ENCODE data around the gene MRE11. TPM values are rescaled to one million over a fixed set of nuclear protein-coding genes. Genes with fewer than 3 reads are reported as not detected.

MRE11 gene
- total and polyA plus RNA-seq, 7 donors = 2.4 to 26.6 (median 12.5) TPM

DNA sequence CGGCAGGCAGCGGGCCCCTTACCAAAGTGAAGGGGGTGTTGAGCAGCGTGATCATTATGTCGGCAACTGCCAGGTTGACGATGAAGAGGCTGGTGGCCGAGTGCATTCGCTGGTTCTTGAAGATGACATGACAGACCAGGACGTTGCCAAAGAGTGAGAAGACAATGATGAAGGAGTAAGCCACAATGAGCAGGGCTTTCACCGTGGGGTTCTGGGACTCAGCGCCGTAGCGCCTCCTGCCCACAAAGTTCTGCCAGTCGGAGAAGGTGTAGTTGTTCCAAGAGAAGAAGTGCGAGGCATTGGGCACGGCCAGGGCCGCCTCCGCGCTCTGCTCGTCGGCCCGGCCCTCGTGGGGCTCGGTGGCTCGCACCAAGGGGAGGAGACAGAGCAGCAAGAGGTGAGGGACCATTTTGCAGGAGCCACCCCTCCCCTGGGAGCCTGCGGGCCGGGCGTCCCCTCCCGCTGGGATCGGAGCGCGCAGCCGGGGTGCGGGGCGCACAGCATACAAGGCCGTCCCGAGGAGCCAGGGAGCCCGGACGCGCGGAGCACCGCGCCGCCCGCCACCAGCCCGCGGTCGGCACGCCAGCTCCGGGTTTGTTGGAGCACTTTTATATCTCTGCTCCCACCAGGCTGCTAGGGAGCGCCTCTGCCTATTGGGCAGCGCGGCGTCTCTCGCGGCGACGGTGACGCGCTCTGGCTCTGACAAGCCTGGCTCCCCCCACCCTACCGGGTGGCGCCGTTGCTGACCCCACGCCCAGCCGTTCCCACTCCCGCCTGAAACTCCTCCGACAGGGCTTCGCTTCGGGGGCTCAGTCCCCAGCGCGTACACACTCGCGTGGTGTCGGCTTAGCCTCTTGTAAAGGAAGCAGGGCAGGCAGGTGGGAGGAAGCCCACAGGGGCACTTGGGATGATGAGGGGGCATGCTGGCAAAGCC, 92.5 kb downstream of the MRE11 start, which contains the start of gene GPR83:
TSS of gene GPR83 (minus strand) at position 581 of the 934 bp plus-strand sequence. CDS start at position 409, 172 bp downstream.
- WGBS, 2 donors = 4 to 13% methylated on average over 73 of the region's 73 CpGs
- intact Hi-C loops (cut with DNase I) = no loop called here
- DNase-seq = no peak
- peaks cover 12 to 40% (median 25%) of the 10 kb centered on the region in 3 donors for H3K27me3 ChIP-seq
- no peaks in the 10 kb centered on the region for H3K9me3 ChIP-seq
- H3K27ac ChIP-seq = no peak within 1 kb of the TSS
- peak within 1 kb of the TSS in 3 of 4 donors; percentile 24 to 47 (median 41) for H3K4me3 ChIP-seq
- H3K36me3 ChIP-seq = no peaks in the 10 kb centered on the region
- no peak for TF ChIP-seq POLR2A (IDR thresholded peaks at IDR 0.05)
- no peak for TF ChIP-seq EP300 (IDR thresholded peaks at IDR 0.05)
- TF ChIP-seq, protein P1, sequence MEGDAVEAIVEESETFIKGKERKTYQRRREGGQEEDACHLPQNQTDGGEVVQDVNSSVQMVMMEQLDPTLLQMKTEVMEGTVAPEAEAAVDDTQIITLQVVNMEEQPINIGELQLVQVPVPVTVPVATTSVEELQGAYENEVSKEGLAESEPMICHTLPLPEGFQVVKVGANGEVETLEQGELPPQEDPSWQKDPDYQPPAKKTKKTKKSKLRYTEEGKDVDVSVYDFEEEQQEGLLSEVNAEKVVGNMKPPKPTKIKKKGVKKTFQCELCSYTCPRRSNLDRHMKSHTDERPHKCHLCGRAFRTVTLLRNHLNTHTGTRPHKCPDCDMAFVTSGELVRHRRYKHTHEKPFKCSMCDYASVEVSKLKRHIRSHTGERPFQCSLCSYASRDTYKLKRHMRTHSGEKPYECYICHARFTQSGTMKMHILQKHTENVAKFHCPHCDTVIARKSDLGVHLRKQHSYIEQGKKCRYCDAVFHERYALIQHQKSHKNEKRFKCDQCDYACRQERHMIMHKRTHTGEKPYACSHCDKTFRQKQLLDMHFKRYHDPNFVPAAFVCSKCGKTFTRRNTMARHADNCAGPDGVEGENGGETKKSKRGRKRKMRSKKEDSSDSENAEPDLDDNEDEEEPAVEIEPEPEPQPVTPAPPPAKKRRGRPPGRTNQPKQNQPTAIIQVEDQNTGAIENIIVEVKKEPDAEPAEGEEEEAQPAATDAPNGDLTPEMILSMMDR (IDR thresholded peaks at IDR 0.05) = no peak
- TF ChIP-seq POLR2AphosphoS5 (IDR thresholded peaks at IDR 0.05) = no peak
- peaks cover 0 to 13% (median 11%) of the 10 kb centered on the region in 4 donors for H3K4me1 ChIP-seq

DNA sequence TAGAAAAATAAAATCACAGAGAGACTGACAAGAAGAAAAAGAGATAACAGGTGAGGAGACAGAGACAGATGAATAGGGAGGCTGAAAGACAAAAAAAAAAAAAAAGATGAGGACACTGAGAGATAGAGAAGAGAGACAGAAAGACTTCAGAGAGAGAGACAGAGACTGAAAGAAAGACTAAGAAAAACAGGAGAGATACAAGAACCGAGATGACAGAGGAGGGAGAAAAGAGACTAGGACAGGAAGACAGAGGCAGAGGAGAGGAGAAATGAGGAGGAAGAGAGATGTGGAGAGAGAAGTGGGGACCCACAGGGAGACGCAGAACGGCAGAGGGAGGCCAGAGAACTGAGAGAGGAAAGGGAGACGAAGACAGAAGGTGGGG, 93.2 kb downstream of the MRE11 start:
- H3K27me3 ChIP-seq = peaks cover 12 to 40% (median 25%) of the 10 kb centered on the region in 3 donors
- intact Hi-C loops (cut with DNase I) = no loop called here
- no peak for DNase-seq
- H3K4me3 ChIP-seq = peak overlapping the region in 3 of 4 donors; percentile 24 to 47 (median 41)
- no peaks in the 10 kb centered on the region for H3K9me3 ChIP-seq
- 23 to 36% methylated on average over 4 of the region's 4 CpGs for WGBS, 2 donors
- H3K27ac ChIP-seq = no peak overlapping the region
- peaks cover 0 to 13% (median 11%) of the 10 kb centered on the region in 4 donors for H3K4me1 ChIP-seq
- H3K36me3 ChIP-seq = no peaks in the 10 kb centered on the region
- TF ChIP-seq POLR2AphosphoS5 (IDR thresholded peaks at IDR 0.05) (no peak), POLR2A (IDR thresholded peaks at IDR 0.05) (no peak), EP300 (IDR thresholded peaks at IDR 0.05) (no peak)
- TF ChIP-seq, protein P1 (IDR thresholded peaks at IDR 0.05) = no peak

DNA sequence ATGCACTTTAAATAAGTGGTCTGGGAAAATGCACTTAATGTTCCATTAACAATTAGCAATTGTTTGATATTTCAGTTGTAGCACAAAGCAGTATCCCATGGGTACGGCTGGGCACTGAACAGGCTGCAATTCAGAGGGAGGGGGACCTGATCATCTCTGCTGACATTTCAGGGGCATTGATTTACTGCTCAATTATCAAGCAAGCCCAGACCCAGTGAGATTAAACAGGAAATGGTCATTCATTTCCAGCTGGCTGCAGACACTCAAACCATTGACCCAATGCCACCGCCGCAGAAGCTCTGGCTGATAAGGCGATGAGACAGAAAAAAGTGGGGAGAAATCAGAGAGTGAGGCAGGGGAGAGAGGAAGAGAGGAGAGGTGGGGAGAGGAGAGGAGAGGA, 93.6 kb downstream of the MRE11 start:
- 43 to 73% methylated on average over 4 of the region's 4 CpGs for WGBS, 2 donors
- DNase-seq = no peak
- Histone ChIP-seq H3K4me1 (peaks cover 0 to 13% (median 11%) of the 10 kb centered on the region in 4 donors), H3K4me3 (no peak overlapping the region), H3K9me3 (no peaks in the 10 kb centered on the region), H3K27me3 (peaks cover 12 to 40% (median 25%) of the 10 kb centered on the region in 3 donors), H3K36me3 (no peaks in the 10 kb centered on the region), H3K27ac (no peak overlapping the region)
- TF ChIP-seq POLR2AphosphoS5 (IDR thresholded peaks at IDR 0.05) = no peak
- TF ChIP-seq POLR2A (IDR thresholded peaks at IDR 0.05) = no peak
- TF ChIP-seq, protein P1 (IDR thresholded peaks at IDR 0.05) = no peak
- no peak for TF ChIP-seq EP300 (IDR thresholded peaks at IDR 0.05)
- intact Hi-C loops (cut with DNase I) = no loop called here

DNA sequence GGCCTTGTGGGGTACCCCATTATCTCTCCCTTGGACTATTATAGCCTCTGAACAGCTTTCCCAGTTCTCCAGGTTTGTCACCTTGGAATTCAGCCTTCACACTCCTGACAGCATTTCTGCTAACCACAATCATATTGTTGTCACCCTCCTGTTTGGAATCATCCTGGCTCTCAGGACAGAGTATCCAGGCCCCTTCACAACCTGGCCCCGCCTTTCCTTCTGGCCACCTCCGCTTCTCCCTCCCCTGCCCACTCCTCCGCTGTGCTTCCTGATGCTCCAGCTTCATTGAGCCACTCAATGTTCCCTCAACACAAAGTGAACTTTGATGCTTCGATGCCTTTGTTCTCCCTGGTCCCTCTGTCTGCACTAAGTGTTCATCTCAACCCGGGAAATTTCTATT, 95.5 kb downstream of the MRE11 start:
- TF ChIP-seq POLR2AphosphoS5 (IDR thresholded peaks at IDR 0.05) = no peak
- TF ChIP-seq, protein P1 (IDR thresholded peaks at IDR 0.05) = no peak
- TF ChIP-seq POLR2A (IDR thresholded peaks at IDR 0.05) = no peak
- no peak for TF ChIP-seq EP300 (IDR thresholded peaks at IDR 0.05)
- peaks cover 12 to 40% (median 25%) of the 10 kb centered on the region in 3 donors for H3K27me3 ChIP-seq
- H3K4me1 ChIP-seq = peaks cover 0 to 13% (median 11%) of the 10 kb centered on the region in 4 donors
- no peak for DNase-seq
- H3K27ac ChIP-seq = no peak overlapping the region
- H3K4me3 ChIP-seq = no peak overlapping the region
- no peaks in the 10 kb centered on the region for H3K36me3 ChIP-seq
- intact Hi-C loops (cut with DNase I) = no loop called here
- no peaks in the 10 kb centered on the region for H3K9me3 ChIP-seq
- 78 to 79% methylated on average over 5 of the region's 5 CpGs for WGBS, 2 donors
